Stimulated activated CD8-positive, alpha-beta memory T cell treated with anti-CD3 and anti-CD28 coated beads, Interleukin-12 subunit alpha, Interleukin-12 subunit beta, amount 100 ng/mL, for 1 hour (primary cell): ENCODE data around the gene GPR148.

ENCODE experiments used
- DNase-seq: peaks from one replicate; pipeline ENCODE4 v3.0.0-alpha.2; 2020; ENCODE audit warnings: low read depth

GPR148 gene

DNA sequence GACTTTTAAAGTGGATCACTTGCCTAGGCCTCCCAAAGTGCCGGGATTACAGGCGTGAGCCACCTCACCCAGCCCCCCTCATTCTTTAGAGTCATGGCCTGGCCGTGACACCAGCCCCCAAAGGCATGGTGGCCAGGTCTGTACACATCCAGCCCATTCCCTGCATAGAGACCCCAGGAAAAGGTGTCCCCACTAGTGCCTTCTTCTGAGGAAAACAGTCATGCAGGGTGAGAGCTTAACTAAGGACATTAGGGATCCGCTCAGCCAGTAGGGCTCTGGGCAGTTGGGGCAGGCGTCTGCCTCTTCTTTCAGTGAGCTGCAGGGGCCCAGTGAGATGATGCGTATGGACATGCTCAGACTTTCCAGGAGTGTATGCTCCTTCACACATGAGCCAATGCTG is 20.8 kb downstream of the GPR148 start:
- no peak for DNase-seq

DNA sequence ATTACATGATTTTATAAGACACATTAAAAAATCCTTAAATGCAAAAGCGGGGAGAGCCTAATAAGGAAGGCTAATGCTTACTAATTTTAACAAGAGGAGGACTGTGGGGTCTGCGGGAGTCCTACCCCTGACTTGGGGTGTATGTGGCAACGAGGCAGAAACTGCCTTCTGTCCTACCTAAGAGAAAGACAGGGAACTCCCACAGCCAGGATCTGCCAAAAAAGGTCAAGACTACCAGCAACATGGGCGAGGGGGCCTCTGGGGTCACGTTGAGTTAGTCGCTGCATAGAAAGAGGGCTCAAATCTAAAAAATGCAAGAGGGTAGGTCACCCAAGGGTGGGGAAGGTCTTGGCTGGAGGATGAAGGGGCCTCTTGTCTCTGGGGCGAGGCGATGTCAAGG is 25.9 kb downstream of the GPR148 start:
- no peak for DNase-seq

DNA sequence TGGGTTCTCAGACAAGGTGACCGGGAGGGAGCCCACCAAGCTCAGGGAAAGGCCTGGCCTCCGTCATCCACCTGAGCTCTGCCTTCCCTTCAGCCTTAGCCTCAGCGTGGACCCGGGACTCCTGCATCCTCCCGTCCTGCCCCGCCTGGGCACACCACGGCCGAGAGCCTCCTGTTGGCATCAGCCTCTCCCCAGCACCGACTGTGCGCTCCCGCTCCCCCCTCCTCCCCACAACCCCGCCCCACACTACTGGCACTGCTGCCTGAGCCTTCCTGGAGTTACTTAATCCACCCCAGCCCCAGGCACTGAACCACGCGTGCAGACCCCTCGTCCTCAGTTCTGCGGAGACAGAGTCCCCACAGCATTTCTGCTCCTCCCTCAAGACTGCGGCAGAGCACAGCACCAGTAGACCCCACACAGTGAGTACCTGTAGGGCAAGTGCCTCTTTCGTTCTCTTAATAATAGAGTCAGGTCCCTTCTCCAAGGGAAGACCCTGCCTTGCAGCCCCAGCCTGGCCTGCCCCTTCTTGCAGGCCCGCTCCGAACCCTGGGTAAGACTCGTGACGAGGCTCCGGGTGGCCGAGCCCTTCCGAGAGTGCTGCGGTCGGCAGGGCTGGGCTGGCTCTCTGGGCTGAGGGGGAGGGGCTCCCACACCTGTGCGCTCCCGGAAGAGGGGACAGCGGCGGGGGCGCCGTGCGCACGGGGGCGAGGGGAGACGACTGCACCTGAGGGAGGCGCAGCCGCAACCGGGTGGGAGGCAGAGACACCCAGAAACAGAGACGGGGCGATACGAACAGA is 26.6 kb downstream of the GPR148 start, which contains the start of gene AMER3:
Gene AMER3, plus strand, starts transcription at position 285 of the 797 bp plus-strand sequence. CDS start 6,533 bp downstream, outside the sequence.
- DNase-seq: no peak

GRCh38 chr2:130756053-130756873 is 27.4 kb downstream of the GPR148 start:
- no peak for DNase-seq

- DNase-seq: no peak
Observed at GRCh38 chr2:130756874-130757668, 28.2 kb downstream of the GPR148 start.

GRCh38 chr2:130759906-130760753 is 31.3 kb downstream of the GPR148 start:
- DNase-seq: no peak

- DNase-seq: no peak
Observed at GRCh38 chr2:130760754-130761751, 32.2 kb downstream of the GPR148 start.

GRCh38 chr2:130762031-130762909 is 33.4 kb downstream of the GPR148 start:
- no peak for DNase-seq

DNA sequence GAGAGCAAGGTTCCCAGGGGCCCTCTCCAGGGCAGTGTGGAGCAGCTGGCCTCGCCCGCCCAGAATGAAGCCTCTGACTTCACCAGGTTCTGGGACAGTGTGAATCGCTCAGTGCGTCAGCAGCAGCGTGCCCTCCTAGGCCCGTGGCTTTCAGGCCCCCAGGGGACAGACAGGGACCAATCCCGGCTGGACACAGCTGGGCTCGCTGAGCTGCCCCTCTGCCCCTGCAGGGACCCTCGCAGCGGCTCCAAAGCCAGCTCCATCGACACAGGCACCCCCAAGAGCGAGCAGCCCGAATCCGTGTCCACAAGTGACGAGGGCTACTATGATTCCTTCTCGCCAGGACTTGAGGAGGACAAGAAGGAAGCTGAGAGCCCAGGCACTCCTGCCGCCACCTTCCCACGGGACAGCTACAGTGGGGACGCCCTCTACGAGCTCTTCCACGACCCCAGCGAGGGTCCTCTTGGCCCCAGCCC is 34.1 kb downstream of the GPR148 start:
- no peak for DNase-seq

- no peak for DNase-seq
Observed at GRCh38 chr2:130763405-130763804, 34.5 kb downstream of the GPR148 start.

DNA sequence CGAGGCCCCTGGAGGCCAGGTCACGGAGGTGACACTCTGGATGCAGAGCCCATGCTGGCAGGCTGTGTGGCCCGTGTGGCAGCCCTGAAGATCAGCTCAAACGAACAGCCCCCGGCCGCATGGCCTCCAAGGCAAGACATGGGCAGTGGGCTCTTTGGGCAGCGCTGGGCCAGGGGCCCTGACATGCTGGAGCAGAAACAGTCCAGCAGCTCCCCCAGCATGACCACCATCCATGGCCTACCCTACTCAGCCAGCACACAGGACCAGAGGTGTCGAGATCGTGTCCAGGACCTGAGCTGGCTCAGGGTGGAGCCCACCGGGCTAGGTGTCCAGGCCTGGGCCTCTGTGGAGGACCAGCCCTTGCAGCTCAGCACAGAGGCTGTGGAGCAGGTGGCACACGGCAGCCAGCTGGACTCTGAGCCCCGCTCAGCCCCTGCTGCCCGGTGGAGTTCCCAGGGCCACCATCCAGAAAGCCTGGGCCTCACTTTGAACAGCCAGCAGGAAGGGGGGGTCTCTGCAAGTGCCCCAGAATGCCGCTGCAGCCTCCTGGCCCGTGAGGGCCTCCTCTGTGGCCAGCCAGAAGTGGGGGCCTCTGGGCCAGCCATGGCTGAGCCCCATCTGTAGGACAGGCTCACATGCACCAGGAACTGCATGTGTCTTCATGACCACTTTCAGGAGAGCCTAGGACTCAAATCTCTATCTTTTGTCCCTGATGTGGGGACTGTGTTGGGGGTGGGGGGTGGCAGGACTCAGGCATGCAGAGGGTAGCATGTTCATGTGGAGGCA is 35.4 kb downstream of the GPR148 start:
- no peak for DNase-seq

DNA sequence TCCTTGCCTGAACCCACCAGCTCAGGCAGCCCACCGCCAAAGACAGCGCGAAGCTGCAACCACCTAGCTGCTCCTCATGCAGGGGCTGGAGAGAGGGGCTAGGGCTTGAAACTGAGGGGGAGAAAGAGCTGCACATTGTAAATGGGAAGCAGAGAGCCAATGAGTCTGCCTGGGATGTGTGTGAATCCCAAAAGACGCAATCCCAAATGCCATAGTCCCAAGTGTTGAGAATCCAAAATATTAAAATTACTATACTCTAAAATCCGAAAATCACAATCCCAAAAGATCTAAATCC is 35.9 kb downstream of the GPR148 start:
- no peak for DNase-seq

- DNase-seq: no peak
Observed at GRCh38 chr2:130765464-130765863, 36.6 kb downstream of the GPR148 start.

DNA sequence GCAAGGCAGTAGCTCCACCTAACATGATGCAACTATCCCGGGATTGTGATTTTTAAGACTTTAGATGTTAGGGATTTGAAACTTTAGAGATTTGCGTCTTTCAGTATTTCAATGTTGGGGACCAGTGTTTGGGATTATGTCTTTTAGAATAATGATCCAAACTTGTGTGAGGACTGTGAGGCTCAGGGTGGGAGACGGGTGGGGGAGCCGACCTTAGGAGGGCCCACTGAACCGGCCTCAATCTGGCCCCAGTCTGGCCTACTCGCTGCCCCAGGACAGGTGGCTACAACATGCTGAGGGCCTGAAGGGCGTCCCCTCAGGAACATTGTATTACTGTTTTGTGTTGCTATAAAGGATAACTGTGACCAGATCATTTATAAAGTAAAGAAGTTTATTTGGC is 37.2 kb downstream of the GPR148 start:
- DNase-seq: no peak

DNA sequence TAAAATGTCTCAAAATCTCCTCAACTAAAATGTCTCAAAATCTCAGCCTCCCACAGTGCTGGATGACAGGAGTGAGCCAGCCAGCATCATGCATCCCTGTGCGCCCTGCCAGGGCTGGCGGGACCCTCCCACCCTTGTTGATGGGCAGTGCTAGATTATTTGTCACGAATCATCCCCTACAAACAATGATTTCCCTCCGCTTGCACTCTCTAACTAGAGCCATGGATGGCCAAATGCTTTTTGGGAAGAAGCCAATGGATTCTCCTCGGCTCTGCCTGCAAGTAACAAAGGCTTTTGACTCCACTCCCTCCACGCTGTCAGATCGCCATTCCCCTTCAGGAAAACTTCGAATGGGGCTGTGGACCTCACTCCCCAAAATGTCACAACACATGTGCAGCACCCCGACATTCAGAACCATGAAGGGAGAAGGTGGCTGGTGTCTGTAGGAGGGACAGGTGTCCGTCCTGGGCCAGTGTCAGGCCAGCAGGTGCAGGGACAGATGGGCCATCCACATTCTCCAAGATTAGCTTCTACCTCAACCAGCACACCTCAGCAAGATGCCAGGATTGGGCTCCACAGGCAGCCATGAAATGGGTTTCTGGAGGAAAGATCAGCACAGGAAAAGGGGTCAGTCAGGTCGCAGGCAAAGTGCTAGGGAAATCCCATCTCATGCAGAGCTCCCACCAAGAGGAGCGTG is 38.0 kb downstream of the GPR148 start:
- no peak for DNase-seq

DNA sequence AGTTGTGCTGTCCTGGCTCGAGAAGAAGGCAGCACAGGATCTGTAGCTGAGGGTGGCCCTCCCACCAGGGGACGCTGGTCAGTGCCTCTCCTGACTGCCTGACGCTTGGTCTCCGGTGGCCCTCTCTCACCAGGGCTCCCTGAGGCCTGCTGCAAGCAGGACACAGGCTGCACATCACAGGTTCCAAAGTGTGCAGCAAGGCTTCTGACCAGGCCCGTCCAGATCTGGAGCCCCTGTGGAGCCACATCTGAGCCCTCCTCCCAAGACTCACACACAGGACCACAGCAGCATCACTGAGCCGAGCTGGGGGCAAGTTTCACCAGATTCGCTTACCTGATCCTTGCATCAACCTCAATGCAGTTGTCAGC is 38.5 kb downstream of the GPR148 start:
- DNase-seq: no peak

DNA sequence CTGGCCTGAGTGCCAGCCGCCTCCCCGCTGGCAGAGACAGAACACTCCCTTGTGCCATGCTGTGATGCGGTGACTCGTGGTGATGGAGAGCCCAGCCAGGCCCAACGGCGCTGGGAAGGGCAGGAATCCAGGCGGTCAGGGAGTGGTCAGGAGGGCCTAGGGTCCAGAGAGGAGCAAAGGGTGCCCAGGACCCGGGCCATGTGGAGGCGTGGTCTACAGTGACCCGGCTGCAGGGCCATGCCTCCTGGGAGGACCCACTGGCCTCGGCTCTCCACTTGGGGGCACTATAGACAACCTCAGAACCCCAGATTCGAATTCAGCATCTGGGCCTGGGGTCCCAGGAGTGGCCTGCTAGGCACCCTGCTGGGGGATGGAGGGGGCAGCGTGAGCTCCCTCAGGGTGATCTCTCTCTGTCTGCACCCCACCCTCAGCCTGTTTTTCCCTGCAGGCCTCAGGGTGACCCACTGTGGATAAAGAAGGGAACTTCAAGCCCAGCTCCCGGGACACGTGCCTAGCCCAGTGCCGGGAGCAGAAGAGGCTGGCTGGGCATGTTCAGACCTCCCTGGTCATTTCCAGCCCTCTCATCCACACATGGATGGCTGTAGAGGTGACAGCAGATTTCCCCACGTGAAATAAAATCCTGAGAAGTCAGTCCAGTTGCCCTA is 39.5 kb downstream of the GPR148 start:
- DNase-seq: no peak
